ENCODE measurements around the gene TAF9. TPM values are rescaled to one million over a fixed set of nuclear protein-coding genes. Genes with fewer than 3 reads are reported as not detected.
A peak's percentile ranks its signal among the peaks of the same experiment; 100 is the strongest.

TAF9 gene
- total and polyA plus RNA-seq, 2 of the 13 experiments (the other 11 are each of a cell fraction or from before 2014, with no cell fraction given), result 113 to 218 TPM

GRCh38 chr5:69364850-69365249 lies 4.5 kb downstream of the TAF9 start:
- CTCF ChIA-PET (ENCODE audit: low intra/inter-chr PET ratio, low total read pairs), result no interaction called here
- FAIRE-seq, result no peak
- peaks cover 76% of the 10 kb centered on the region for H3K79me2 ChIP-seq (ENCODE audit: insufficient read depth, low read length)

GRCh38 chr5:69364414-69364813 lies 4.9 kb downstream of the TAF9 start:
- intact Hi-C loops (cut with micrococcal nuclease; ENCODE audit: unreplicated experiment), result no loop called here
- Histone ChIP-seq H3K9me3 (ENCODE audit: low read length) (no peaks in the 10 kb centered on the region), H3K27ac (ENCODE audit: extremely low read length, insufficient read depth, low read length) (no peak overlapping the region), H4K20me1 (ENCODE audit: insufficient read depth, low read length) (peaks cover 12% of the 10 kb centered on the region), H3K79me2 (ENCODE audit: insufficient read depth, low read length) (peaks cover 75% of the 10 kb centered on the region), H3K4me3 (replicated peaks in 1 of 3; ENCODE audit: insufficient read depth in 1 of 3, low read depth in 2 of 3, low read length in 3 of 3) (no peak overlapping the region), H3K36me3 (replicated peaks in 1 of 2; ENCODE audit: control insufficient read depth in 1 of 2, insufficient read depth in 2 of 2, low read length in 2 of 2) (peaks cover 8 to 42% of the 10 kb centered on the region in 2 experiments; a peak in 4 of 5 replicates), H3K9ac (ENCODE audit: insufficient read depth, low read depth, low read length) (no peak overlapping the region), H2AFZ (ENCODE audit: low read length) (no peak overlapping the region), H3K4me2 (ENCODE audit: low read depth, low read length) (no peak overlapping the region), H3K27me3 (ENCODE audit: control insufficient read depth in 1 of 2, insufficient read depth in 2 of 2, low read length in 2 of 2) (no peaks in the 10 kb centered on the region; a peak in 1 of 5 replicates), H3K4me1 (ENCODE audit: insufficient read depth, low read length) (peaks cover 22% of the 10 kb centered on the region)
- in situ Hi-C loops (cut with HindIII; ENCODE audit: extremely low pct_ligation_motif_present, low pct_unique_long_range_greater_than_20kb), result no loop called here
- peak; percentile 29 for DNase-seq (ENCODE audit: low spot score)
- no TSS peak for BruUV-seq (replicated peaks)
- CTCF ChIA-PET (ENCODE audit: low intra/inter-chr PET ratio, low total read pairs), result no interaction called here
- WGBS (ENCODE audit: low lambda C conversion rate), result 63% methylated on average over 3 of the region's 3 CpGs
- POLR2A ChIA-PET, result no interaction called here
- peak; percentile 49 for ATAC-seq
- FAIRE-seq, result peak; percentile 78
- no peak for TF ChIP-seq HOXA9 (CRISPR knock-in tag; IDR thresholded peaks at IDR 0.05; ENCODE audit: borderline replicate concordance)
- no peak for TF ChIP-seq YEATS4 (CRISPR knock-in tag; IDR thresholded peaks at IDR 0.05; ENCODE audit: borderline replicate concordance)
- TF ChIP-seq ZNF496 (CRISPR knock-in tag; IDR thresholded peaks at IDR 0.05; ENCODE audit: insufficient replicate concordance), result no peak
- TF ChIP-seq HDAC1 (CRISPR knock-in tag; IDR thresholded peaks at IDR 0.05), result no peak
- TF ChIP-seq ZNF83 (CRISPR knock-in tag; IDR thresholded peaks at IDR 0.05; ENCODE audit: borderline replicate concordance), result no peak
- no peak for TF ChIP-seq ZNF441 (CRISPR knock-in tag; IDR thresholded peaks at IDR 0.05; ENCODE audit: borderline replicate concordance)
- TF ChIP-seq HNF1B (CRISPR knock-in tag; IDR thresholded peaks at IDR 0.05), result no peak
- TF ChIP-seq PITX1 (CRISPR knock-in tag; IDR thresholded peaks at IDR 0.05), result no peak
- TF ChIP-seq ZIK1 (CRISPR knock-in tag; IDR thresholded peaks at IDR 0.05; ENCODE audit: borderline replicate concordance, low read depth), result no peak
- no peak for TF ChIP-seq ZZZ3 (CRISPR knock-in tag; IDR thresholded peaks at IDR 0.05; ENCODE audit: borderline replicate concordance)
- no peak for TF ChIP-seq SNAPC5 (CRISPR knock-in tag; IDR thresholded peaks at IDR 0.05; ENCODE audit: borderline replicate concordance)
- no peak for TF ChIP-seq ZGPAT (CRISPR knock-in tag; IDR thresholded peaks at IDR 0.05)

More at GRCh38 chr5:69364850-69365249, 4.5 kb downstream of the TAF9 start:
- H3K4me1 ChIP-seq (ENCODE audit: insufficient read depth, low read length), result peaks cover 22% of the 10 kb centered on the region
- TF ChIP-seq CREB1 (IDR thresholded peaks at IDR 0.05), result peak; percentile 87
- TF ChIP-seq CREB1 (CRISPR knock-in tag; IDR thresholded peaks at IDR 0.05), result no peak
- no peak for TF ChIP-seq GATAD2A (CRISPR knock-in tag; IDR thresholded peaks at IDR 0.05)
- TF ChIP-seq ATF7 (IDR thresholded peaks at IDR 0.05), result peak; percentile 94
- TF ChIP-seq ATF7 (CRISPR knock-in tag; IDR thresholded peaks at IDR 0.05), result no peak
- peak; percentile 71 to 86 for TF ChIP-seq MAFK (conservative IDR thresholded peaks at IDR 0.05 in 1 of 2, IDR thresholded peaks at IDR 0.05 in 1 of 2; ENCODE audit: low read length in 2 of 2)
- peak; percentile 83 for TF ChIP-seq MAFF (IDR thresholded peaks at IDR 0.05; ENCODE audit: low read depth, low read length)
- in situ Hi-C loops (cut with HindIII; ENCODE audit: extremely low pct_ligation_motif_present, low pct_unique_long_range_greater_than_20kb), result no loop called here
- peaks cover 12% of the 10 kb centered on the region for H4K20me1 ChIP-seq (ENCODE audit: insufficient read depth, low read length)
- POLR2A ChIA-PET, result no interaction called here
- H3K27ac ChIP-seq (ENCODE audit: extremely low read length, insufficient read depth, low read length), result no peak overlapping the region
- no peak for ATAC-seq
- H3K4me2 ChIP-seq (ENCODE audit: low read depth, low read length), result no peak overlapping the region
- no peak overlapping the region for H2AFZ ChIP-seq (ENCODE audit: low read length)
- DNase-seq (ENCODE audit: low spot score), result no peak
- no peak overlapping the region for H3K4me3 ChIP-seq (replicated peaks in 1 of 3; ENCODE audit: insufficient read depth in 1 of 3, low read depth in 2 of 3, low read length in 3 of 3)
- H3K9me3 ChIP-seq (ENCODE audit: low read length), result no peaks in the 10 kb centered on the region
- 96% methylated on average over 3 of the region's 3 CpGs for WGBS (ENCODE audit: low lambda C conversion rate)
- peaks cover 6 to 42% of the 10 kb centered on the region in 2 experiments; a peak in 4 of 5 replicates for H3K36me3 ChIP-seq (replicated peaks in 1 of 2; ENCODE audit: control insufficient read depth in 1 of 2, insufficient read depth in 2 of 2, low read length in 2 of 2)
- no peaks in the 10 kb centered on the region; a peak in 1 of 5 replicates for H3K27me3 ChIP-seq (ENCODE audit: control insufficient read depth in 1 of 2, insufficient read depth in 2 of 2, low read length in 2 of 2)
- no TSS peak for BruUV-seq (replicated peaks)
- intact Hi-C loops (cut with micrococcal nuclease; ENCODE audit: unreplicated experiment), result no loop called here
- no peak overlapping the region for H3K9ac ChIP-seq (ENCODE audit: insufficient read depth, low read depth, low read length)
